WTC11 (cell line): ENCODE data around the gene PDZRN3. TPM values are rescaled to one million over a fixed set of nuclear protein-coding genes. Genes with fewer than 3 reads are reported as not detected.

Experiments
- ATAC-seq: fragments of 200-7000 bp; cut with Tn5 transposase; 2 replicates; pipeline ENCODE4 v1.10.0; 2021; ENCODE audit warnings: mild to moderate bottlenecking, moderate library complexity
- CTCF ChIA-PET: fragments of 300-600 bp; sonication (Branson Sonifier 250); formaldehyde crosslinking; loops from one replicate; lab custom pipeline; 2021; ENCODE audit warnings: antibody characterized with exemption; lab: Charles Lee
- POLR2A ChIA-PET: fragments of 350-600 bp; sonication (Branson Sonifier 250); formaldehyde crosslinking; loops from one replicate; lab custom pipeline; 2021; ENCODE audit warnings: antibody characterized with exemption; lab: Charles Lee
- DNase-seq: peaks from one replicate; pipeline ENCODE4 v3.0.0; 2021; ENCODE audit warnings: low spot score
- H3K27ac Mint-ChIP-seq: 2 replicates; pipeline ENCODE4 v1.8.0; 2021; ENCODE audit warnings: mixed read lengths
- H3K27me3 Mint-ChIP-seq: 2 replicates; pipeline ENCODE4 v1.8.0; 2021; ENCODE audit warnings: low read depth, mild to moderate bottlenecking, moderate library complexity, mixed read lengths
- H3K36me3 Mint-ChIP-seq: 2 replicates; pipeline ENCODE4 v1.8.0; 2021; ENCODE audit warnings: mixed read lengths
- H3K4me1 Mint-ChIP-seq: 2 replicates; pipeline ENCODE4 v1.8.0; 2022; ENCODE audit warnings: mixed read lengths
- H3K4me3 Mint-ChIP-seq: 2 replicates; pipeline ENCODE4 v1.8.0; 2021; ENCODE audit warnings: mild to moderate bottlenecking, moderate library complexity, mixed read lengths
- H3K9me3 Mint-ChIP-seq: 2 replicates; pipeline ENCODE4 v1.8.0; 2021; ENCODE audit warnings: mixed read lengths
- ATF1 ChIP-seq: sonication (generic); formaldehyde crosslinking; IDR thresholded peaks from 2 replicates; pipeline ENCODE4 v1.8.1; 2023; ENCODE audit warnings: mild to moderate bottlenecking, moderate library complexity, missing genetic modification reagents
- ATF3 ChIP-seq: sonication (generic); formaldehyde crosslinking; conservative IDR thresholded peaks from 2 replicates; pipeline ENCODE4 v1.8.1; 2022; ENCODE audit warnings: mild to moderate bottlenecking, missing genetic modification reagents
- CDX4 ChIP-seq: fragments of 250-450 bp; sonication (Bioruptor Pico); IDR thresholded peaks from 2 replicates; pipeline ENCODE4 v1.9.0; 2021; ENCODE audit warnings: moderate library complexity, mild to moderate bottlenecking, inconsistent platforms, borderline replicate concordance
- CREB1 ChIP-seq: sonication (generic); formaldehyde crosslinking; IDR thresholded peaks from 2 replicates; pipeline ENCODE4 v1.8.0; 2023; ENCODE audit warnings: mild to moderate bottlenecking, missing genetic modification reagents
- E2F5 ChIP-seq: sonication (generic); formaldehyde crosslinking; IDR thresholded peaks from 2 replicates; pipeline ENCODE4 v1.8.1; 2022; ENCODE audit warnings: mild to moderate bottlenecking, moderate library complexity, missing genetic modification reagents
- EMX1 ChIP-seq: fragments of 250-450 bp; sonication (Bioruptor Pico); IDR thresholded peaks from 2 replicates; pipeline ENCODE4 v1.8.0; 2021; ENCODE audit warnings: mild to moderate bottlenecking
- FOXK1 ChIP-seq: sonication (generic); formaldehyde crosslinking; IDR thresholded peaks from 2 replicates; pipeline ENCODE4 v1.8.0; 2022; ENCODE audit warnings: mild to moderate bottlenecking, moderate library complexity, missing genetic modification reagents
- FOXP1 ChIP-seq: sonication (generic); formaldehyde crosslinking; IDR thresholded peaks from 2 replicates; pipeline ENCODE4 v1.8.0; 2022; ENCODE audit warnings: missing genetic modification reagents, mild to moderate bottlenecking, moderate library complexity, borderline replicate concordance
- GRHL2 ChIP-seq: fragments of 250-450 bp; sonication (Bioruptor Pico); IDR thresholded peaks from 2 replicates; pipeline ENCODE4 v1.8.0; 2022; ENCODE audit warnings: mild to moderate bottlenecking, moderate library complexity; ENCODE audit not compliant: insufficient replicate concordance, severe bottlenecking
- KAT7 ChIP-seq: sonication (generic); formaldehyde crosslinking; IDR thresholded peaks from 2 replicates; pipeline ENCODE4 v1.8.1; 2023; ENCODE audit warnings: missing genetic modification reagents, mild to moderate bottlenecking, borderline replicate concordance
- MAX ChIP-seq: sonication (generic); formaldehyde crosslinking; IDR thresholded peaks from 2 replicates; pipeline ENCODE4 v1.8.0; 2022; ENCODE audit warnings: mild to moderate bottlenecking, missing genetic modification reagents
- MXD4 ChIP-seq: fragments of 250-450 bp; sonication (Bioruptor Pico); IDR thresholded peaks from 2 replicates; pipeline ENCODE4 v1.8.0; 2021; ENCODE audit warnings: mild to moderate bottlenecking, moderate library complexity, borderline replicate concordance
- MYBL2 ChIP-seq: sonication (generic); formaldehyde crosslinking; IDR thresholded peaks from 2 replicates; pipeline ENCODE4 v1.8.1; 2023; ENCODE audit warnings: mild to moderate bottlenecking, moderate library complexity, missing genetic modification reagents
- NR1H2 ChIP-seq: sonication (generic); formaldehyde crosslinking; IDR thresholded peaks from 2 replicates; pipeline ENCODE4 v1.9.0; 2021; ENCODE audit warnings: mild to moderate bottlenecking, moderate library complexity, missing genetic modification reagents
- RELA ChIP-seq: sonication (generic); formaldehyde crosslinking; IDR thresholded peaks from 2 replicates; pipeline ENCODE4 v1.8.1; 2022; ENCODE audit warnings: missing genetic modification reagents, mild to moderate bottlenecking, borderline replicate concordance
- SMAD4 ChIP-seq: sonication (generic); formaldehyde crosslinking; IDR thresholded peaks from 2 replicates; pipeline ENCODE4 v1.8.0; 2022; ENCODE audit warnings: mild to moderate bottlenecking, missing genetic modification reagents
- SOX15 ChIP-seq: fragments of 250-450 bp; sonication (Bioruptor Pico); IDR thresholded peaks from 2 replicates; pipeline ENCODE4 v1.9.0; 2021; ENCODE audit warnings: mild to moderate bottlenecking
- TCF7 ChIP-seq: sonication (generic); formaldehyde crosslinking; IDR thresholded peaks from 2 replicates; pipeline ENCODE4 v1.8.0; 2022; ENCODE audit warnings: mild to moderate bottlenecking, low read depth, missing genetic modification reagents, moderate library complexity
- ZNF121 ChIP-seq: sonication (generic); formaldehyde crosslinking; IDR thresholded peaks from 2 replicates; pipeline ENCODE4 v1.8.0; 2023; ENCODE audit warnings: missing genetic modification reagents
- ZNF219 ChIP-seq: sonication (generic); formaldehyde crosslinking; IDR thresholded peaks from 2 replicates; pipeline ENCODE4 v1.8.0; 2023; ENCODE audit warnings: missing genetic modification reagents, mild to moderate bottlenecking, borderline replicate concordance
- ZNF317 ChIP-seq: sonication (generic); formaldehyde crosslinking; IDR thresholded peaks from 2 replicates; pipeline ENCODE4 v1.8.1; 2023; ENCODE audit warnings: low read depth, mild to moderate bottlenecking, moderate library complexity, missing genetic modification reagents, borderline replicate concordance
- ZSCAN18 ChIP-seq: fragments of 250-450 bp; sonication (Bioruptor Pico); IDR thresholded peaks from 2 replicates; pipeline ENCODE4 v2.1.2; 2022; ENCODE audit warnings: mild to moderate bottlenecking, moderate library complexity
- total RNA-seq: library from RNA; stranded (reverse); gene quantifications from 3 replicates; pipeline ENCODE4 v1.2.3, GENCODE V29; 2021
- TF ChIP-seq, protein P1 (sequence below): sonication (generic); formaldehyde crosslinking; IDR thresholded peaks from 2 replicates; pipeline ENCODE4 v1.8.1; 2022; ENCODE audit warnings: low read depth, missing genetic modification reagents, borderline replicate concordance

Gene PDZRN3
- total RNA-seq, 1 experiment from 2014 or later: 9.5 TPM

GRCh38 chr3:73378207-73378606 lies 246.5 kb downstream of the PDZRN3 start:
- ChIA-PET POLR2A (no interaction called here), CTCF (interaction anchor here (1.5 kb wide), 1 partner anchor 130 kb away, joined by 3 read pairs; no protein-coding TSS in a partner anchor)
- no peak for DNase-seq
- peaks cover 22% of the 10 kb centered on the region for H3K36me3 Mint-ChIP-seq
- H3K4me1 Mint-ChIP-seq: no peaks in the 10 kb centered on the region
- peaks cover 26% of the 10 kb centered on the region for H3K9me3 Mint-ChIP-seq
- no peaks in the 10 kb centered on the region for H3K27me3 Mint-ChIP-seq
- no peak overlapping the region for H3K4me3 Mint-ChIP-seq
- ATAC-seq: no peak
- no peak overlapping the region for H3K27ac Mint-ChIP-seq
- TF ChIP-seq ATF1: no peak

DNA sequence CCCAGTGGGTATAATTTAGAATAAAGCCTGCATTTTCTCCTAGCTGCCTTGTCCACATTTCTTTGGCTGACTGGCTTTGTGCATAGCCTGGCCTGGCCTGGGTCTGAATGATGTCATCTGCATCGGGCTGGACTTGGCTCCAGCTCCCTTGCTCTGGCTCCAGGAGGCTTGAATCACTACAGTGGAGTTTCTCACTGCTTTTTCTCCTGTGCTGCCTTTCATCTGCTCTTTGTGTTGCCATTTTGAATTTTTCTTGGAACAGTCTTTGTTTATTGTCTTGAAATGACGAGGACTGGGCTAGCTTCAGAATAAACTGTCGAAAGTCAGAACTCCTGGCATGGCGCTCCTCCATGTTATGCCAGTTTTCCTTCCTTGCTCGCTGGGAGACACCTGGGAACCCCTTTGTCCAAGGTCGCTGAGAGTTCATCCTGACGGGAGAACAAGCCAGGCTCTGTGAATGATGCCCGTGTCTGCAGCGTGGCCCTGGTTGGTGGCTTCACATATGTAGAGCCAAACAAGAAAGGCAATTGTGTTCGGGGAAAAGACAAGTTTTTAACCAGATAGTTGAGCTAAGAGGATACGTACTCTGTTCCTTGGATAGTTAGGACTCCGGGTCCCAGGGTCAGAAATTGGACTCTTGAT lies 258.9 kb downstream of the PDZRN3 start:
- H3K4me1 Mint-ChIP-seq: no peaks in the 10 kb centered on the region
- DNase-seq: no peak
- H3K9me3 Mint-ChIP-seq: no peaks in the 10 kb centered on the region
- no peaks in the 10 kb centered on the region for H3K27me3 Mint-ChIP-seq
- no peak for ATAC-seq
- ChIA-PET POLR2A (no interaction called here), CTCF (no interaction called here)
- no peak overlapping the region for H3K27ac Mint-ChIP-seq
- H3K4me3 Mint-ChIP-seq: no peak overlapping the region
- TF ChIP-seq ATF3 (CRISPR knock-in tag) (no peak), ZNF121 (no peak), ZNF219 (CRISPR knock-in tag) (no peak), TCF7 (CRISPR knock-in tag) (no peak), NR1H2 (CRISPR knock-in tag) (no peak), EMX1 (no peak), MXD4 (CRISPR knock-in tag) (no peak), CREB1 (no peak), KAT7 (CRISPR knock-in tag) (no peak), GRHL2 (CRISPR knock-in tag) (no peak)
- TF ChIP-seq, protein P1, sequence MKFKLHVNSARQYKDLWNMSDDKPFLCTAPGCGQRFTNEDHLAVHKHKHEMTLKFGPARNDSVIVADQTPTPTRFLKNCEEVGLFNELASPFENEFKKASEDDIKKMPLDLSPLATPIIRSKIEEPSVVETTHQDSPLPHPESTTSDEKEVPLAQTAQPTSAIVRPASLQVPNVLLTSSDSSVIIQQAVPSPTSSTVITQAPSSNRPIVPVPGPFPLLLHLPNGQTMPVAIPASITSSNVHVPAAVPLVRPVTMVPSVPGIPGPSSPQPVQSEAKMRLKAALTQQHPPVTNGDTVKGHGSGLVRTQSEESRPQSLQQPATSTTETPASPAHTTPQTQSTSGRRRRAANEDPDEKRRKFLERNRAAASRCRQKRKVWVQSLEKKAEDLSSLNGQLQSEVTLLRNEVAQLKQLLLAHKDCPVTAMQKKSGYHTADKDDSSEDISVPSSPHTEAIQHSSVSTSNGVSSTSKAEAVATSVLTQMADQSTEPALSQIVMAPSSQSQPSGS (CRISPR knock-in tag): no peak
- H3K36me3 Mint-ChIP-seq: no peaks in the 10 kb centered on the region

DNA sequence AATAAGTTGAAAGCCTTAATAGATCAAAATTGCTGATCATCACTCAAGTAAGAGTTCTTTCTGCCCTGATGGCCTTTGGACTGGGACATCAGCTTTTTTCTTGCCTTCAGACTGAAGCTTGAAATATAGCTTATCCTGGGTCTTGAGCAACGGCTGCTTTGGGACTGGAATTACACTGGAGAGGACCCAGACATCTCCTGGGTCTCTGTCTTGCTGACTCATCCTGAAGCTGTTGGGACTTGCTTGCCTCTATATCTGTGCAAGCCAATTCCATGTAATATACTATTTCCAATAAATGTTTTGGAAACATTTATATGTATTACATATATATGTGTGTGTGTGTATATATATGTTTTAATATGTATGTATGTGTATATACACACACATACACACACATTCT lies 260.2 kb downstream of the PDZRN3 start:
- TF ChIP-seq MYBL2 (CRISPR knock-in tag) (no peak), ZNF317 (no peak), TCF7 (CRISPR knock-in tag) (no peak), CDX4 (CRISPR knock-in tag) (no peak), MXD4 (CRISPR knock-in tag) (no peak), FOXK1 (no peak), MAX (CRISPR knock-in tag) (no peak), ZSCAN18 (CRISPR knock-in tag) (no peak), SOX15 (CRISPR knock-in tag) (no peak), GRHL2 (CRISPR knock-in tag) (no peak), SMAD4 (CRISPR knock-in tag) (no peak), ATF3 (CRISPR knock-in tag) (no peak), RELA (no peak), E2F5 (CRISPR knock-in tag) (no peak), FOXP1 (CRISPR knock-in tag) (no peak)
- TF ChIP-seq, all 79 proteins: peak for 0
- no peak overlapping the region for H3K27ac Mint-ChIP-seq
- H3K4me1 Mint-ChIP-seq: no peaks in the 10 kb centered on the region
- H3K27me3 Mint-ChIP-seq: no peaks in the 10 kb centered on the region
- CTCF ChIA-PET: interaction anchor here (0.6 kb wide), 1 partner anchor 1548 kb away, joined by 3 read pairs; no protein-coding TSS in a partner anchor
- ATAC-seq: no peak
- POLR2A ChIA-PET: no interaction called here
- H3K4me3 Mint-ChIP-seq: no peak overlapping the region
- H3K9me3 Mint-ChIP-seq: peaks cover 9% of the 10 kb centered on the region
- no peak for DNase-seq
- H3K36me3 Mint-ChIP-seq: no peaks in the 10 kb centered on the region
